Type B pancreatic cell (in vitro differentiated cells): Measurements from ENCODE around the gene SORL1-AS1.

Source experiments
- DNase-seq: peaks from one replicate; pipeline ENCODE4 v3.0.0; 2021; ENCODE audit warnings: mixed read lengths; ENCODE audit not compliant: unreplicated experiment; ENCODE audit errors: extremely low spot score
- H3K27ac Mint-ChIP-seq: 2 replicates; pipeline ENCODE4 v1.8.0; 2021; ENCODE audit warnings: mild to moderate bottlenecking, mixed read lengths
- H3K27me3 Mint-ChIP-seq: 2 replicates; pipeline ENCODE4 v1.8.0; 2021; ENCODE audit warnings: mixed read lengths
- H3K36me3 Mint-ChIP-seq: 2 replicates; pipeline ENCODE4 v1.8.0; 2021; ENCODE audit warnings: mixed read lengths
- H3K4me1 Mint-ChIP-seq: one replicate; pipeline ENCODE4 v1.8.0; 2021; ENCODE audit warnings: mixed read lengths; ENCODE audit not compliant: unreplicated experiment
- H3K4me3 Mint-ChIP-seq: 2 replicates; pipeline ENCODE4 v1.8.0; 2021; ENCODE audit warnings: mild to moderate bottlenecking, mixed read lengths
- H3K9me3 Mint-ChIP-seq: 2 replicates; pipeline ENCODE4 v1.8.0; 2021; ENCODE audit warnings: mixed read lengths
- TF ChIP-seq, protein P1 (sequence below): fragments of 200-600 bp; sonication (generic); conservative IDR thresholded peaks from 2 replicates; pipeline ENCODE4 v1.5.0; 2021; ENCODE audit warnings: antibody characterized with exemption, mild to moderate bottlenecking

The SORL1-AS1 gene

GRCh38 chr11:121417607-121418006 is 35.2 kb downstream of the SORL1-AS1 start:
- H3K27ac Mint-ChIP-seq, result no peak overlapping the region
- H3K27me3 Mint-ChIP-seq, result no peaks in the 10 kb centered on the region
- no peak for DNase-seq
- H3K4me3 Mint-ChIP-seq, result no peak overlapping the region
- H3K36me3 Mint-ChIP-seq, result no peaks in the 10 kb centered on the region
- TF ChIP-seq, protein P1, sequence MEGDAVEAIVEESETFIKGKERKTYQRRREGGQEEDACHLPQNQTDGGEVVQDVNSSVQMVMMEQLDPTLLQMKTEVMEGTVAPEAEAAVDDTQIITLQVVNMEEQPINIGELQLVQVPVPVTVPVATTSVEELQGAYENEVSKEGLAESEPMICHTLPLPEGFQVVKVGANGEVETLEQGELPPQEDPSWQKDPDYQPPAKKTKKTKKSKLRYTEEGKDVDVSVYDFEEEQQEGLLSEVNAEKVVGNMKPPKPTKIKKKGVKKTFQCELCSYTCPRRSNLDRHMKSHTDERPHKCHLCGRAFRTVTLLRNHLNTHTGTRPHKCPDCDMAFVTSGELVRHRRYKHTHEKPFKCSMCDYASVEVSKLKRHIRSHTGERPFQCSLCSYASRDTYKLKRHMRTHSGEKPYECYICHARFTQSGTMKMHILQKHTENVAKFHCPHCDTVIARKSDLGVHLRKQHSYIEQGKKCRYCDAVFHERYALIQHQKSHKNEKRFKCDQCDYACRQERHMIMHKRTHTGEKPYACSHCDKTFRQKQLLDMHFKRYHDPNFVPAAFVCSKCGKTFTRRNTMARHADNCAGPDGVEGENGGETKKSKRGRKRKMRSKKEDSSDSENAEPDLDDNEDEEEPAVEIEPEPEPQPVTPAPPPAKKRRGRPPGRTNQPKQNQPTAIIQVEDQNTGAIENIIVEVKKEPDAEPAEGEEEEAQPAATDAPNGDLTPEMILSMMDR, result no peak
- peaks cover 10% of the 10 kb centered on the region for H3K4me1 Mint-ChIP-seq
- H3K9me3 Mint-ChIP-seq, result no peaks in the 10 kb centered on the region

DNA sequence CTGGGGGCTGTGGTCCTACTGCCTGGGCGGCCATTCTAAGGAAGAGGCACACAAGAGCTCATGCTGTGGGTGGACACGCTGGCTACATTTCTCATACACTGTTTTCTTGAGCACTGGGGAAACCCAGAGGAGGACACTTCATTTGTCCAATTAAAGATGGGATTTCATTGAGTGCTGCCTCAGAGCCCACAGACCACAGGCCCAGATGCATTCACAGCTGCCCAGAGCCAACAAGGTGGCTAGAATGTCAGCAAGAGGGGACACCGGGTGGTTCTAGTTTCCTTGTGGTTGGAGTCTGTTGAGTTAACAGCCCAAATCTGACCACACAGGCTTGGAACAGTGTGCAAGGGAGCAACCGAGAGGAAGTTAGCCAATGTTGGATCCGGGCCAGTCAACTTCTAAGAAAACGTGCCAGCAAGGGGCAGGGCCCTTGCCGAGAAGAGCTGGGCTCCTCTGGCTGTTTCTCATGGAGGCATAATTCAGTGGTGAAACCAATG is 35.7 kb downstream of the SORL1-AS1 start:
- H3K4me3 Mint-ChIP-seq, result no peak overlapping the region
- H3K27ac Mint-ChIP-seq, result no peak overlapping the region
- no peaks in the 10 kb centered on the region for H3K9me3 Mint-ChIP-seq
- H3K4me1 Mint-ChIP-seq, result peaks cover 10% of the 10 kb centered on the region
- H3K27me3 Mint-ChIP-seq, result no peaks in the 10 kb centered on the region
- TF ChIP-seq, protein P1, result no peak
- no peak for DNase-seq
- H3K36me3 Mint-ChIP-seq, result no peaks in the 10 kb centered on the region

GRCh38 chr11:121415856-121416255 is 36.9 kb downstream of the SORL1-AS1 start:
- no peaks in the 10 kb centered on the region for H3K27me3 Mint-ChIP-seq
- no peak overlapping the region for H3K27ac Mint-ChIP-seq
- H3K36me3 Mint-ChIP-seq, result no peaks in the 10 kb centered on the region
- H3K4me1 Mint-ChIP-seq, result peaks cover 10% of the 10 kb centered on the region
- TF ChIP-seq, protein P1, result no peak
- DNase-seq, result no peak
- H3K9me3 Mint-ChIP-seq, result no peaks in the 10 kb centered on the region
- no peak overlapping the region for H3K4me3 Mint-ChIP-seq

DNA sequence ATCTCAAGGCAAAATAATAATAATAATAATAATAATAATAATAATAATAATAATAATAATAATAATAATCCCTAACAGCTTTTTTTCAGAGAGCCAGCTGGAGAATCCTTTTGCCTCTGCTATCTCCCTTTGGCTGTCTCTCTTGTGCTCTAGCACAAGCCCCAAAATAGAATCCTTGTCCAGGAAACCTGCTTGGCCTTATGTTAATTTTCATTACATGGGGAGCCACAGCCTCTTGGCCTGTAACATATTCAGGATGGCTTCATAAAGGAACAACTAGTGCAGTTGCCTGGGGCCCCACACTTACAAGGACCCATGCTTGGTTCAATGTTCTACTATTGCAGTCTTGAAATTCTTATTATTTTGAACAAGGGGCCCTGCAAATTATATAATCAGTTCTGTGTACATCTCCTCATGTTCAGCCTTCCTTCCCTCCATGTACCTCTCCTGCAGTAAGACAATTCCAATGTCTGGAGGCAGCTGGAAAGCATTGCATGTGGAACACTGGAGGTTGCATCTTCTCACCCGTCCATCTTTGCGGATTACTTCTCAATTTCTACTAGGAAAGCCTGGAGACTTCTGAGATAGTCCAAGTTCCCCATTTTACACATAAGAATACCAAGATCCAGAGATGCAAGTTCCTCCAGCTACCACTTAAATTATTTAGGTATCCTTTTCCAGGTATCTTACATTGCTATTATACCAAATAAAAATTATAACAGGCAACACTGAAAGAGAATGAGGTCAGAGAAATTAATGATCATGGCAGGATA is 38.4 kb downstream of the SORL1-AS1 start:
- Mint-ChIP-seq H3K36me3 (no peaks in the 10 kb centered on the region), H3K4me1 (peaks cover 10% of the 10 kb centered on the region), H3K27me3 (no peaks in the 10 kb centered on the region), H3K27ac (no peak overlapping the region), H3K4me3 (no peak overlapping the region), H3K9me3 (no peaks in the 10 kb centered on the region)
- TF ChIP-seq, protein P1, result no peak
- no peak for DNase-seq

GRCh38 chr11:121412711-121413415 is 39.9 kb downstream of the SORL1-AS1 start:
- TF ChIP-seq, protein P1, result no peak
- Mint-ChIP-seq H3K27ac (no peak overlapping the region), H3K9me3 (no peaks in the 10 kb centered on the region), H3K36me3 (no peaks in the 10 kb centered on the region), H3K4me3 (no peak overlapping the region), H3K27me3 (no peaks in the 10 kb centered on the region), H3K4me1 (peaks cover 10% of the 10 kb centered on the region)
- no peak for DNase-seq
